GM18867 (cell line): ENCODE results near the gene DPP10.

ENCODE experiments used
- ATAC-seq: cut with Tn5 transposase; IDR thresholded peaks from one replicate; pipeline ENCODE4 v1.9.1; 2021; ENCODE audit warnings: mild to moderate bottlenecking, moderate library complexity; ENCODE audit not compliant: unreplicated experiment

DPP10 gene

GRCh38 chr2:115201386-115201785 lies 758.9 kb downstream of the DPP10 start:
- ATAC-seq, result no peak

GRCh38 chr2:115208493-115209164 lies 766.2 kb downstream of the DPP10 start:
- ATAC-seq, result no peak

GRCh38 chr2:115214050-115214449 lies 771.6 kb downstream of the DPP10 start:
- no peak for ATAC-seq

GRCh38 chr2:115219296-115219695 lies 776.9 kb downstream of the DPP10 start:
- no peak for ATAC-seq

GRCh38 chr2:115234186-115234585 lies 791.7 kb downstream of the DPP10 start:
- no peak for ATAC-seq

GRCh38 chr2:115234737-115235136 lies 792.3 kb downstream of the DPP10 start:
- ATAC-seq, result no peak

GRCh38 chr2:115248066-115248465 lies 805.6 kb downstream of the DPP10 start:
- ATAC-seq, result no peak

GRCh38 chr2:115277366-115277765 lies 834.9 kb downstream of the DPP10 start:
- ATAC-seq, result no peak

- no peak for ATAC-seq
Observed at GRCh38 chr2:115285416-115285815, 843.0 kb downstream of the DPP10 start.

GRCh38 chr2:115290478-115290877 lies 848.0 kb downstream of the DPP10 start:
- no peak for ATAC-seq

GRCh38 chr2:115292742-115293141 lies 850.3 kb downstream of the DPP10 start:
- no peak for ATAC-seq

- ATAC-seq, result no peak
Observed at GRCh38 chr2:115294999-115295398, 852.6 kb downstream of the DPP10 start.

GRCh38 chr2:115297056-115297455 lies 854.6 kb downstream of the DPP10 start:
- ATAC-seq, result no peak

GRCh38 chr2:115299199-115299598 lies 856.8 kb downstream of the DPP10 start:
- ATAC-seq, result no peak

GRCh38 chr2:115305712-115306111 lies 863.3 kb downstream of the DPP10 start:
- ATAC-seq, result no peak

- no peak for ATAC-seq
Observed at GRCh38 chr2:115314119-115314518, 871.7 kb downstream of the DPP10 start.

- no peak for ATAC-seq
Observed at GRCh38 chr2:115327061-115327460, 884.6 kb downstream of the DPP10 start.

GRCh38 chr2:115359550-115359949 lies 917.1 kb downstream of the DPP10 start:
- no peak for ATAC-seq

- no peak for ATAC-seq
Observed at GRCh38 chr2:115364093-115364492, 921.7 kb downstream of the DPP10 start.

- ATAC-seq, result no peak
Observed at GRCh38 chr2:115369400-115369799, 927.0 kb downstream of the DPP10 start.

- ATAC-seq, result no peak
Observed at GRCh38 chr2:115374981-115375380, 932.5 kb downstream of the DPP10 start.

GRCh38 chr2:115384399-115384798 lies 942.0 kb downstream of the DPP10 start:
- no peak for ATAC-seq

GRCh38 chr2:115386465-115386864 lies 944.0 kb downstream of the DPP10 start:
- ATAC-seq, result no peak
